Activated CD4-positive, CD25-positive, alpha-beta regulatory T cell treated with anti-CD3 and anti-CD28 coated beads, Interleukin-2, amount 50 U/mL, for 24 hours (primary cell): ENCODE data around the gene EPSTI1.
A peak's percentile ranks its signal among the peaks of the same experiment; 100 is the strongest.
"Not testable (repeated sequence)": the region's sequence is repeated elsewhere in the genome, so short reads cannot be mapped to it uniquely, and the experiment has no call there.

Source experiments
- ATAC-seq, 2 donors: fragments of 150-1000 bp; cut with Tn5 transposase; one replicate each; pipeline ENCODE4 v1.10.0; 2021; ENCODE audit warnings: mild to moderate bottlenecking in 1 of 2, moderate library complexity in 1 of 2

The EPSTI1 gene

DNA sequence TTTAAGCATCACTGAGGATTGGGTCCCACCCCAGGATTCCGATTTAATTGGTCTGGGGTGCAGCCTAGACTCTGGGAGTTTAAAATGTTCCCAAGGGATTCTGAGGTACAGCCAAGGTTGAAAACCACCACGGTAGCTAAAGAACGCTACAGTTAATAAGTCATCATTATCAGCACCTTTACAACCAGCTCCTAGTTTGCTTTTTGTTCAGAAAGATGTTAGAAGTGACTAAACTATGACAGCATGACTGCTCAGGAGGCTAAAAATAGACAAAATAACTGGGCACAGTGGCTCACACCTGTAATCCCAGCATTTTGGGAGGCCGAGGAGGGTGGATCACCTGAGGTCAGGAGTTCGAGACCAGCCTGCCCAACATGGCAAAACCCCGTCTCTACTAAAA lies 11.7 kb upstream of the EPSTI1 start:
- no peak for ATAC-seq

DNA sequence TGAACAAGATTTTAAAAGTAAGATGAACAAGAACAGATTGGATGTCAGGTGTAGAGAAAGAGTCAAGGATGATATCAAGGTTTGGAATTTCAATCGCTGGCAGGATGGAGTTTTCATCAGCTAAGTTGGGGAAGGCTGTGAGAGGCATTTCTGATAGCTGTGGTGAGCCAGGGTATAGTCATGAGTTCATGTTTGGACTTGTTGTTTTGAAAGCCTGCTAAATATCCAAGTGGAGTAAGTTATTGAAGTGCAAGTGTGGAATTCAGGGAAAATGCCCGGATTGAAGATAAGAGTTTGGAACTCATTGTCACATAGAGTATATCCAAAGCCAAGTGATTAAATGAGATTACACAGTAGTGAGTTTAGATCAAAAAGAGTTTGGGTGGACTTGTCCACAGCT lies 11.0 kb upstream of the EPSTI1 start:
- ATAC-seq = no peak

DNA sequence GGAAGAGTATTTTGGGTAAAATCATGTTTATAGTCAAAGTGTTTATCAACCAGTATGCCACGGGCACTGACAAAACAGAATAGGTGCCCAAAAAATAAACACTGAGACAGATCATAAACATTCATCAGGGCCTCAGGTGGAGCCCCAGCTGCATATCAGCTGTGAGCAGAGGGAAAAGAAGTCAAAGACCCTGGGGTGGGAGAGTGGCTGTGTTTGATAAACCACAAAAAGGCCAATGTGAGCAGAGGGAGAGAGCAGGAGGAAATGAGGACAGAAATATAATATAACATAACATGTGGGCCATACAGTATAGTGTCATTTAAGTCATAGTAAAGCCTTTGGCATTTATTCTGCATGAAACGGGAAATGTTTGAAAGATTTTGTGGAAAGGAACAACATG lies 10.0 kb upstream of the EPSTI1 start:
- no peak for ATAC-seq

DNA sequence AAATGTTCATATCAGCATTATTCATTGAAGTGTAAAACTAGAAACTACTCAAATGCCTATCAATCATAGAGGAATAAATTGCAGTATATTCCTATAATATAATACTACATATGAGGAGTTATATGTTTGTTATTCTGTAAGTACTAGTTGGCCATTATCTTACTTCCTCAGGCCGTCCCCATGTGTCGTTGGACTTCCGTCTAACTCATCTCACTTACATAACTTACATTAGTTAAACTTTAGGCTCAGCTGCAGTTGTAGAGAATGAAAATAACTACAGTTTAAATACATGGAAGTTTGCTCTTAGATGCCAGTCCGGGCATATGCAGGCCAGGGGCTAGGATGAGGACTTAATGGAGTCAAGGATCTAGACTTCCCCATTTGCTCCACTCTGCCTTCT lies 8.6 kb upstream of the EPSTI1 start:
- no peak for ATAC-seq

DNA sequence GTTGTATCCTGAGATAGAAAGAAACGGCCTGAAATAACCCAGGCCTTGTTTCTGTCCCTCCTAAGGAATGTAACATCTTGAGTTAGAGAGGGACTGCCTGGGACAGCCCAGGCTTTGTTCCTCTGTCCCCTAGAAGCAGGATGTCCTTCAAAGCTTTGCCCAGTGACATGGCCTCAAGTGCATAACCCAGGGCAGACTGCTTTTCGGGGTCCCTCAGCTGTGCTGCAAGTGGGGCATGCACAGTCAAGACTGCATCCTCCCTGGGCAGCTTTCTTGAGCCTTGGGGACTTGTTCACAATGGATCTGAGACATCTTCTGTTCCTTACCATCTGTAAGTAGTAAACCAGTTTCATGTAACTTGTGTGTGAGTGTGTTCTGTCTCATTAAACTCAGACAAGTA lies 7.5 kb upstream of the EPSTI1 start:
- ATAC-seq = no peak

DNA sequence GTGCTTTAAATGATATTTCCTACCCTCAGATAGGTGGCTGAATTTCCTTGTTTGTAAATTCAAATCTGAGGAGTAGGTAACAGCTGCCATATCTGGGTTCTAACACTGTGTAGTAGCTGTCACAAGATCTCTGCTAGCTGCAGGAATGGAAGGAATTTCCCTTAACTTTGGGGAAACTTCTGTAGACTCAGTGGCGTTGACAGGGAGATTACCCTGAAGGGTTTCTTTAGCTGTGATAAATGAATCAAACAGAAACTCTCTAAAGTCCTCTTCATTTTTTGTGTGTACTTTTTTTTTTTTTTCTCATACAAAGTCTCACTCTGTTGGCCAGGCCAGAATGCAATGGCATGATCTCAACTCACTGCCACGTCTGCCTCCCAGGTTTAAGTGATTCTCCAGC lies 5.3 kb upstream of the EPSTI1 start:
- ATAC-seq = peak; percentile 27 to 34

DNA sequence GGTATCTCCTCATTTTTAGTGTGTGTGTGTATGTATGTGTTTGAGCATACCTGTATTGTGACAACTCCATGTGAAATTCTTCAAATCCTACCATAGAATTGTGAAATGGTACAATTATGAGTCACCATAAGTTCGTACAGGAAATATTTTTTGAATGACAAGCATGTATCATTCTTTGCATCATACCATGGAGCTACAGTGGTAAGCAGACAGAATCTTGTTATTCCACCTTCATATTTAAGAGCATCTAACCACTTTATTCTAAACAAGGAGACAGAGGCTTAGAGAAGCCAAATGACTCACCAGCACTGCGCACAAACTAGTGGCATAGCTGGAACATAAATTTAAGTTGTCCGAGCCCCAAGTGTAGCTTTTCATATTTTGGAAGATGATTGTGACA lies 4.5 kb upstream of the EPSTI1 start:
- peak; percentile 11 to 22 for ATAC-seq

DNA sequence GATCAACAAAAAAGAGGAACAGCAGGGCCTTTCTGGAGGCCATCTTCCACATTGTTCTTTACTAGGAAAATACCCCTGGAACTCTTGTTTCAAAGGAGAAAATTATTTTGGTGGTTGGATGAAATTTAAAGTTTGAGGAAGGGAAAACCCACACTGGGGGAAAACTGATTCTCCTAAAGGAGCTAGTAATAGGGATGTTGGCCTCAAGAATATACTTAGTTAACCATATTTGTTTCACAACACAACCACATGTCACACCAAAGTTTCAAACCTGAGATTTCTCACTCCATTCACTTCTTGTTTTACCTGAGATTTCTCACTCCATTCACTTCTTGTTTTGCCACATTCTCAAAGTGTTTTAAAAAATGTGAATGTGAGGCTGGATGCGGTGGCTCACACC lies 2.8 kb upstream of the EPSTI1 start:
- ATAC-seq = no peak

DNA sequence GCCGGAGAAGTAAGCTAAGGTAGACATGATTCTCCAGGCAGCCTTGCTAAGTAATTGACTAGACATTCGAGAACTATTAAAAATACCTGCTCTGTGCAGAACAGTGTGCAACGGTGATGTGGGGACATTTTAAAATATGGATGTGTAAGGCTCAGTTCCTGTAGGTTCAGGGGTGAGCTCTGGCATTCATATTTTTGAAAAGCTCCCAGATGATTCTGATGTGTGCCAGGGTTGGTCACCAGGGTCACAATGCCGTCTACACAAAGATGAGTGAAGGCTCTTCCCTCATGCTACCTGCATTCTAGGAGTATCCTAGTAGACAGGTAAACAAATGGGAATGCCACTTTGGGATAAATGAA lies 702 bp upstream of the EPSTI1 start:
- no peak for ATAC-seq

DNA sequence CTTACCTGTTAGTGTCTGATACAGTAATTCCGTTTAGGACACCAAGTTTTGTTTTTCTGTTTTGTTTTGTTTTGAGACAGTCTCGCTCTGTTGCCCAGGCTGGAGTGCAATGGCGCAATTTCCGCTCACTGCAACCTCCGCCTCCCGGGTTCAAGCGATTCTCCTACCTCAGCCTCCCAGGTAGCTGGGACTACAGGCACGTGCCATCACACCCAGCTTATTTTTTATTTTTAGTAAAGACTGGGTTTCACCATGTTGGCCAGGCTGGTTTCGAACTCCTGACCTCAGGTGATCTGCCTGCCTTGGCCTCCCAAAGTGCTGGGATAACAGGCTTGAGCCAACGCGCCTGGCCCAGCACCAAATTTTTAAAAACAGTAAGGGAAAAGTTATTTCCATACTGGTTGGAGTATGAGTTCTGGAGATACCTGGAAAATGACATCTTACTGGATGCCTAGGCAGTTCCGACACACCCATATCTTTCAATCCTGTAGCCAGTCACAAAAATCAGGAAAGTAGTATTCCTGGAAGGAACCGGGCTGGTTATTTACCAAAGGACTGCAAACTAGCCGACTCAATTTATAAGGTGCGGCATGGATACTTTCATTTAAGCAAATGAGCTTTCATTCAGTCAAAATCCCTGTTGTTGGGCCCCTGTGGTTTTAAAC lies 676 bp downstream of the EPSTI1 start:
- ATAC-seq = not testable (repeated sequence)

DNA sequence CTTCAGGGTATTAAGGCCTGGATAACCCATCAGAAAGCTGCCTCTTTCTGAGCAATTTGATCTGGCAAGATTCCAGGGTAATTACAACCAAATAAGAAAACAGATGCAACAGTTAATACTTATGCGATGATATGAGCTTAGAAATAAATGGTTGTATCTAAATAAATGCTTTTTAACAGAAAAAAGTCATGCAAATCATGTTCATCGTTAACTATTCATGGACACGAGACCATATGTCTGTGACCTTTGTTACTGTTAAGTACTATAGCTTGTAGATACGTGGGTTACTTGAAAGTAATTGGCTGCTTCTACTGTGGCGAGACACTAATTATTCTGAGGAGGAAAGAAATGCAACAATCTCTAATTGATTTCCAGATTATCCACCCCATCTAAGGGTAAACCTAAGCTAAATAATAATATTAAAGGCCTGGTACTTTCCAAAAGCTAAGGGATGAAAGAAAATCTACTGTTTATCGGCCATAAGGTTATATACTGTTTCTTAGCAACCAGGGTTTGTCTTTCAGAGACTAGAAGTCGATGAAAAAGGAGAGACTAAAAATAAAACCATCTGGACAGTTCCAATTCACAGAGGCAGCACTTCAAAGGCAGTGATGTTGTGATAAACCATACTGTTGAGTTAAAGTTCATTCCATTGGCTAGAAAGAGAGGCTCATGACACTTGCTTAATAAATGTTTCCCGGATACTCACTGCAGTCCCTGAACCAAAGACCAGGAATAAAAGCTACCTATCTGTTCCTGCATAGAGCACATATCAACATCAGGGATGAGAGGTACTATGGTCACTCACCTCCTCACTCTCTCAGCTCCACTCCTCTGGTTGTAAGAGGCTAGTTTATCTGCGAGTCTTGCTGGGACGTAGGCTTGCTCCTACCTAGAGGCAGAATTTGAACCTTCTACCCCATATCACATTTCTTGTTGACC lies 1.5 kb downstream of the EPSTI1 start:
- no peak for ATAC-seq

DNA sequence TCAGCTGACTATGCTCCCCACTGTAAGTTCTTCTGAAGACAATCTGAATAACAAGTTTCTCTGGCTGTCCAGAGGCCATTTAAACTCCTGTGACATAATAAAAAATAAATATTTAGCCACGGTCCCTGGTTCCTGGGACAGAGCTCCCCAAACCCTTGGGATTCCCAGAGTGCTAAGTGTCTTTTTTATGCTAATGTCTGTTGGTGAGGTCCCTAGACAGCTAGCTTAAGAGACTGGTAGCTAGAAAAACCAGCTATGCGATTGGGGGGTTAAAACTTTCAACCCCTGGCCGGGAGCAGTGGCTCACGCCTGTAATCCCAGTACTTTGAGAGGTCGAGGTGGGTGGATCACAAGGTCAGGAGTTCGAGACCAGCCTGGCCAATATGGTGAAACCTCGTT lies 5.9 kb downstream of the EPSTI1 start:
- ATAC-seq = no peak

DNA sequence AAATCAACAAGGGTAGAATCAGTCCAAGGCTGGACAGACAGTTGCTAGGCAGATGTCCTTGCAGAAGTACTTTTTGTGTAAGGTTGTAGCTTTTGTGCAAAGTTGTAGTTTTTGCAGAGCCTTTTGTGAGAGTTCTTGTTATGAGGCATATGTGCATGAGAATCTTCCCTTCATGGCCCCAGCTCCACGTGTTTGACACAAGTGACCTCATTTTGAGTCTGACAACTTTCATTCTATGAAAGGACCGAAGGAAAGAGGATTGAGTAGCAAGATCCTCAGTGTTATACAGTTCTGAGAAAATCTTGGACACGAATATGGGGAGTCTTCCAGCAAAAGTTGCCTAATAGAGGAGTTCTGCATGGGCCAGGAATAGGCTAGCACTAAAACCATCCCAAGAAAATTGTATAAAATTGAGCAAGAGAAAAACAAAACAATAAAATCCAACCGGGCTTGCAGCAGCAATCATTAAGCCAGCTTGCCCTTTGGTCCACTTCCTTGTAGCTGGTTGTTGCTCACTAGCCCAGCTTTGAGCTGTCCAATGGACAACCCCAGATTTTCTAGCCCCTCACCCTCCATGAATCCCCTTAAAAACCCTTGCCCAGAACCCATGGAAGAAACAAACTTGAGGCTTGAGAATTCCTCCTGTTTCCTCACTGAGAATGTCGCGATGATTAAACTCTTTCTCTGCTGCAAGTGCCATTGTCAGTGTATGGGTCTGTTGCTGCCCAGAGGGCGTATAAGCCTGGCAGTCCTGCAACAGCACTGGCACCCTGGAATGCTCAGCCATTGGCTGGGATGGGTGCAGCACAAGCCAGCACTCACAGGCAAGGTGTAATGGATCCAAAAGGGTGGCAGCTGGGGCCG lies 6.5 kb downstream of the EPSTI1 start:
- ATAC-seq = no peak

DNA sequence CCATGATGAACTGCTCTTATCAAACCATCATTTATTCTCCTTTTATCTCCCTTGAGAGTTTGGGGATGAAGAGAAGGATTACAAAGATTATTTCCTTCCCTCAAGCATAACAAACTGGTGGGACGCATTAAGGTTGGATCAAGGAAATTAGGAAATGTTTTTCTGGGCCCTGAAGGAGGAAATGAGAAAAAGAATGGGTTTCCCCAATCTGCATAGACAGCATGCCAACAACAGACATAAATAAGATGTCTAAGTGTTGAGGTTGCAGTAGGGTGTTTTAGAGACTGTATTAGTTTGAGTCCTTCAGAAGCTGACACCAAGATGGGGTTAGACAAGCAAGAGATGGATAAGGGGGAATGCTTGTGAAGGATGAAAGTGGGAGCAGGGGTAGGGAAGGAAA lies 7.3 kb downstream of the EPSTI1 start:
- no peak for ATAC-seq

DNA sequence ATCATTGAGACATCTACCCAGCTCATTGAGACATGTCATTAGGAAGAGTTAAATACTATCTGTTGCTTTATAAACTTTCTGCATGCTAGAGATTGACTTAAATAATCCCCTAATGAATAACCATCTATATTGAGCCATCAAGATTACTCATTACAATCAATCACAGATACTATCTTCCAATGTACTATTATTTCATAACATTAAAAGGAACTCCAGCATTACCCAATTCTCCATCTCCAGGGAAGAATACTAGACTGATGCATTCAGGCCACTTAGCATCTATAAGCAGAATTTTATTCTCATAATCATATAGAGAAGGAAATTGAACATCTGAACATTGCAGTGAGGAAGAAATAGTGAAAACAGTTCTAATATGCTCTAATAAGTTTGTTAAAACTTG lies 8.0 kb downstream of the EPSTI1 start:
- peak in 1 of 2 donors; percentile 17 for ATAC-seq

DNA sequence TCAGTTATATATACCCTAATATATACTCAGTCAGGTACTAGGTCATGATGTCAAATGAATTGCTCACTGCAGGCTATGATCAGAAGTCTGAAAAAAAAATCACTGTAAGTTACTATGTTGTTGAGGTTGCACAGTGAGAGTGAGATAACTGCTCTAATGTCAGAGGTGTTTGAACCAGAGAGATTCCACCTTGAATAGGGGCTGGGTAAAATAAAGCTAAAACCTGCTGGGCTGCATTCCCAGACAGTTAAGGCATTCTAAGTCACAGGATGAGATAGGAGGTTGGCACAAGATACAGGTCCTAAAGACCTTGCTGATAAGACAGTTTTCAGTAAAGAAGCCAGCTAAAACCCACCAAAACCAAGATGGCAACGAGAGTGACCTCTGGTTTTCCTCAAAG lies 10.2 kb downstream of the EPSTI1 start:
- no peak for ATAC-seq

DNA sequence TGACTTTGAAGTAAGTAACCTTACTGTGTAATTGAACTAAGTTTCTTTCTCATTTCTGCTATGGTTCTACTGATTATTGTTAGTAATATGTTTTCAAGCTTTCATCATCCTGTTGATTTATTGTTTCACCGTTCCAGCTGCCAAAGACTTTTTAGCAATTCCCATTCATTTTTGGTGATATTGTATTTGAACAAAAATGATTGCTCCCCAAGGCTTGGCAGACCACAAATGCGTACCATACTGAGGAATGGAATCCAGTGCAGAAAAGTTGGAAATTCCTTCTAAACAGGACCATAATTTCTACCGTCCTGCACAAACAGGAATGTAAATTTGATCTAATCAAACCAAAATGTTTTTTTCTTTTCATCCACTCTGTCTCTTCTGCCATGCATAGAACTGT lies 10.7 kb downstream of the EPSTI1 start:
- ATAC-seq = no peak

DNA sequence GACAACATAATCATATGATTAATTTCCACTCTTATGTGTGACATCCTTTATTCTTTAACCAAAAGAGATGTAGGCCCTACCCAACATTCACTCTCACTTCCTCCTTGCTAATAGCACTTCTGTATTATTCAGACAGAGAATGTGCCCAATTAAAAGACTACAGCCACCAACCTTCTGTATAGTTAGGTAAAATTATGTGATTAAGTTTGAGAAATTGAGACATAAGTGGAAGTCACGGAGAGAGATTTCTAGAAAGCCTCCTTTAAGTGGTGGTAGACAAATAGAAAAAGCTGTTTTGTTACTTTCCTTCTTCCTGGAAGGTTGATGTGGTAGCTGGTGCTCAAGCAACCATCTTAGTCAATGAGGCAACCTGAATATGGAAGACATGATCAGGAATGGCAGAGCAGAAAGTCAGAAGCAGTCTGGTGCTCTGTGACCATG lies 14.8 kb downstream of the EPSTI1 start:
- no peak for ATAC-seq

DNA sequence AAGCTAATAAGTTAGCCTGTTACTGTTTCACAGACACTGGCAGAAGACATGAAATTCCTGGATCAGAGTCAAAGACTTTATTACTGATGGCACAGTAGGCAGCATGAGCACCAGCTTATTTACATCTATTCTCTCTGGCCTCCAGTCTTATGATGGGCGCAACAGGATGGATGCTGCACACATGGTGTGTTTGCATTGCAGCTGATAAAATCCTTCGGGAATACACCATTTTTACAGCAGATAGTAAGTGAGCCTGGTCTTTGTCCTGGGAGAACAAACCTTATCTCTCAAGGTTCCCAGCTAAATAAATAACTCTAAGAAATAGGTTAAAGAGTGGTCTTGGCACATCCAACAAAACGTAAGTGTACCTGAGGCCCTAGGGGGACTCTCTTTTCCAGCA lies 16.0 kb downstream of the EPSTI1 start:
- ATAC-seq = no peak

DNA sequence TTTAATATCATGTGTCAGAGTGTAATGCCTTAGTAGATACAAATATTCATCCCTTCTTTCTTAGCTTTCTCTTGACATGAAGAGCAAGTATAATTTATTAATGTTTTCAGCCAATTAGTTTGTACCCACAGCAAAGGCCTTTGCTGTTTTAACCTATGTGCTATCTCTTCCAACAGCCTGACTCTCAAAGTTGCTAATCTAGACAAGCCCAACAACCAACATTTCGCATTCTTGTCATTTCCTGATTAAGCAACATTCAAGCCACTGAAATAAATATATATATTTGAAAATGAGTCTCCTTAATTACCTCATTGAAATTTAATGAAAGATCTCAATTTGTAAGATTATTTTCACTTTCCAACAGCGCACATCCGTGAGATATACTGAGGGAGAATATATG lies 18.5 kb downstream of the EPSTI1 start:
- ATAC-seq = no peak

DNA sequence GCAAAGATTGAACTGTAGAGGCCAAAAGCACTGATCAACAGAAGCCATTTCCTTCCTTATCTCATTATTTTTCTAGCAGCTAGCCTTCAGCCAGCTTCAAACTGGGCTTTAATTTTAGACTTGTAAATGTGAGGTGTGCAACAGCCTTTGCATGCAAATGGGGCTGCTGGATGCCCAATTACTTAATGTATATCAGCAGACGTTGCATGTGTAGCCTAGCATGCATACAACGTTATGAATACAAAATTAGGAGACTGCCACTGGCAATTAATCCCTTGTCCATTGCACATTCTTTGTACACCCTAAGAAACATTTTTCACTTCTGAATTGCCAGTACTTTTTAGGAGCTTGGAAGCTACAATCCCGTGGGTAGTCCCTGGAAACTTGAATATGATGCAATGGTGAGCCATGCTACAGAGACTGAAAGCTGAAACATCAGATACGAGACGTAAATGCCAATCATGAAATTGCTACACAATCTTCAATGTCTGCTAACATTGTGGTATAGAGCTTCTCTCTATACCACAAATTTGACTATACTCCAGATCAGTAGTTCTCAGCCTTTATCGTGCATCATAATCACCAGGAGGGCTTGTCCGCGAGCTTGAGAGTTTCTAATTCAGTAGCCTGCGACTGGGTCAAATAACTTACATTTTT lies 20.2 kb downstream of the EPSTI1 start:
- no peak for ATAC-seq

DNA sequence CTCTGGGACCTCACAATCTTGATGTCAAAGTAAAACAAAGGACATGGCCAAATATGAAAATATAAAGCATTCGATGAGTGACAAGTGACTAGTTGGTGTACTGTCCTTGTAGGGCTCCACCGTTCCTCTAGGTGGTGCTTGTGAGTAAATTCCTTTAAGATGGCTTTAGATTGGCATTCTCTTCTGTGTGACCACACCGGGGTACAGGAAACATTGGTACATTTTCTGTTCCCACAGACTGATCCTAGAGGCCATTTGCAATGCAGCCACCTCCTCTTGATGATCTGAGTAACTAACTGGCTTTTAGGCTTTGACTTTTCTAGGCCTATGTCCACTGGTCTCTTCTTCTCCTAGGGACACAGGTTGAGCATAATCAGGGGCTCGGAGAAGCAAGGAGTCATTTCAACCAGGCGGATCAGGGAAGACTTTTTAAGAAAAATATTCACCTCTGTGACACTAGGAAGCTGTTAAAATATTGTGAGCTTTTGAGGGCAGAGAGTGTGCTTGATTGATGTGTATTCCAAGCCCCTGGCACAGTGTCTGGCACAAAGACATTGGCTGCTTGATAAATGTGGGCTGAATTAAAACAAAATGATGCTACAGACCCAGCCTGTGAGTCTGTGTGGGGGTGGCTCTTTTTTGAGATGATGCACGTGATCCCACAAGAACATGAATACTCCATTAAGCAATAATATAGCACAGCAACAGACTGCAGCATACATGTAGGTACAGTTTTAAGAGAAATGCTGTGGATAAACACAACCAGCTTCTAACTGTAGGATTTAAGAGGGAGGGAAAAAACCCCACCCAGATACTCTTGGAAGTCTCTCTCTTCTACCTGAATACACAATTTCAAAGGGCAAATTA lies 21.0 kb downstream of the EPSTI1 start:
- ATAC-seq = peak; percentile 66 to 73
